ENCODE results near the gene SMIM3. TPM values are rescaled to one million over a fixed set of nuclear protein-coding genes. Genes with fewer than 3 reads are reported as not detected.
"Not testable (repeated sequence)": the region's sequence is repeated elsewhere in the genome, so short reads cannot be mapped to it uniquely, and the experiment has no call there.

The SMIM3 gene
- total and polyA plus RNA-seq, 2 of the 8 experiments (the other 6 are each of a cell fraction or from before 2014, with no cell fraction given), result 10.4 to 15.7 TPM

- not testable (repeated sequence) for H2BK15ac ChIP-seq (ENCODE audit: low read length)
- 83% methylated on average over 3 of the region's 3 CpGs; no CpG with 5 or more reads in 1 of the 2 experiments for WGBS, 2 experiments (ENCODE audit: extremely low coverage in 1 of 2, insufficient coverage in 1 of 2, insufficient read length in 1 of 2, insufficient replicate concordance in 2 of 2, low coverage in 1 of 2, low lambda C conversion rate in 2 of 2, missing lambda C conversion rate in 1 of 2)
Observed at GRCh38 chr5:150846308-150846653, 67.7 kb downstream of the SMIM3 start, which contains the start of gene IRGM. TSS of gene IRGM (plus strand) at chr5:150846521. CDS start at chr5:150848124, 1,603 bp downstream.

More at GRCh38 chr5:150846308-150846653, 67.7 kb downstream of the SMIM3 start, which contains the start of gene IRGM:
- H3K23me2 ChIP-seq (ENCODE audit: low read depth, low read length); H2BK12ac ChIP-seq (ENCODE audit: low read depth, low read length); H3K4me3 ChIP-seq (ENCODE audit: extremely low read depth in 1 of 4, insufficient read depth in 2 of 4, low read depth in 3 of 4, low read length in 4 of 4); H2BK5ac ChIP-seq (ENCODE audit: low read depth, low read length); H4K5ac ChIP-seq (ENCODE audit: insufficient read length, low read depth, low read length); H3K4me2 ChIP-seq (ENCODE audit: insufficient read depth in 1 of 2, low read depth in 2 of 2, low read length in 2 of 2); FAIRE-seq; H2AK5ac ChIP-seq (ENCODE audit: low read depth, low read length); H3K79me2 ChIP-seq (ENCODE audit: control insufficient read depth in 1 of 2, insufficient read depth in 2 of 2, low read length in 2 of 2); H3K56ac ChIP-seq (replicated peaks; ENCODE audit: insufficient read length, low read depth, low read length); H3K27ac ChIP-seq (ENCODE audit: low read depth, low read length); H3K18ac ChIP-seq (ENCODE audit: extremely low read depth, low read length); DNase-seq (ENCODE audit: low read depth in 1 of 2, low spot score in 2 of 2); H4K8ac ChIP-seq (ENCODE audit: extremely low read depth, insufficient read depth, low read length); H2BK120ac ChIP-seq (replicated peaks; ENCODE audit: low read depth, low read length); H2BK20ac ChIP-seq (ENCODE audit: low read length); H3K14ac ChIP-seq (ENCODE audit: insufficient read length); H3K36me3 ChIP-seq (ENCODE audit: control insufficient read depth in 2 of 4, insufficient read depth in 4 of 4, low read length in 3 of 4); H3K4me1 ChIP-seq (replicated peaks in 1 of 4; ENCODE audit: control insufficient read depth in 3 of 4, insufficient read depth in 4 of 4, low read length in 3 of 4); H3K23ac ChIP-seq (ENCODE audit: insufficient read length); H3K79me1 ChIP-seq (ENCODE audit: low read depth, low read length); H3K27me3 ChIP-seq (replicated peaks in 1 of 4; ENCODE audit: control insufficient read depth in 3 of 4, extremely low read depth in 1 of 4, insufficient read depth in 3 of 4, low read length in 3 of 4); H4K91ac ChIP-seq (replicated peaks; ENCODE audit: insufficient read length, low read length); H3K9me3 ChIP-seq (ENCODE audit: insufficient read depth in 2 of 2, low read depth in 1 of 2, low read length in 1 of 2); H3K9ac ChIP-seq (replicated peaks in 1 of 4; ENCODE audit: extremely low read depth in 1 of 4, low read depth in 3 of 4, low read length in 3 of 4); H4K20me1 ChIP-seq (replicated peaks in 1 of 2; ENCODE audit: control insufficient read depth in 1 of 2, insufficient read depth in 2 of 2, low read length in 2 of 2); H3K4ac ChIP-seq (replicated peaks; ENCODE audit: insufficient read length, low read depth, low read length): not testable (repeated sequence)
- H2AFZ ChIP-seq (ENCODE audit: low read length), result peak within 1 kb of the TSS; percentile 81
- ChIA-PET CTCF (ENCODE audit: partially characterized antibody) (interaction anchor here (0.6 to 4.6 kb wide), 34 partner anchors 10 to 553 kb away, joined by 3 to 88 read pairs (median 4); partner anchors contain the start of genes RBM22 and SMIM3), POLR2A (ENCODE audit: partially characterized antibody) (interaction anchor here (0.6 to 2.7 kb wide), 3 partner anchors 88 to 262 kb away, joined by 5 to 7 read pairs (median 7); partner anchors contain the start of genes DCTN4 and RBM22)

Other genes starting within 250 kb of the SMIM3 start
- 1.9 and 2.3 TPM in 2 replicates for gene SYNPO, start 138.1 kb upstream of the SMIM3 start, total RNA-seq (2021; fragmentation: NEBNext Ultra II Directional; extraction: Animal tissue kit (Norgen Biotek cat#: 25700))
- 2.2 and 2.3 TPM in 2 replicates for gene SYNPO, start 138.1 kb upstream of the SMIM3 start, polyA plus RNA-seq (2011; rRNA removed)
- gene MYOZ3, start 117.5 kb upstream of the SMIM3 start, total RNA-seq (2021; fragmentation: NEBNext Ultra II Directional; extraction: Animal tissue kit (Norgen Biotek cat#: 25700)), result 19.1 and 19.4 TPM in 2 replicates
- gene MYOZ3, start 117.5 kb upstream of the SMIM3 start, polyA plus RNA-seq (2011; rRNA removed), result 9.6 and 12.4 TPM in 2 replicates
- gene RBM22, start 77.7 kb upstream of the SMIM3 start, total RNA-seq (2021; fragmentation: NEBNext Ultra II Directional; extraction: Animal tissue kit (Norgen Biotek cat#: 25700)), result 33.9 and 34.0 TPM in 2 replicates
- 20.8 TPM in 2 replicates for gene RBM22, start 77.7 kb upstream of the SMIM3 start, polyA plus RNA-seq (2011; rRNA removed)
- 42.5 and 42.7 TPM in 2 replicates for gene DCTN4, start 19.7 kb upstream of the SMIM3 start, total RNA-seq (2021; fragmentation: NEBNext Ultra II Directional; extraction: Animal tissue kit (Norgen Biotek cat#: 25700))
- gene DCTN4, start 19.7 kb upstream of the SMIM3 start, polyA plus RNA-seq (2011; rRNA removed), result 17.3 and 20.5 TPM in 2 replicates
- gene IRGM, start 67.8 kb downstream of the SMIM3 start, total RNA-seq (2021; fragmentation: NEBNext Ultra II Directional; extraction: Animal tissue kit (Norgen Biotek cat#: 25700)), result not detected in 2 replicates
- gene IRGM, start 67.8 kb downstream of the SMIM3 start, polyA plus RNA-seq (2011; rRNA removed), result 0.11 TPM in 2 replicates
- gene ZNF300, start 126.2 kb downstream of the SMIM3 start, total RNA-seq (2021; fragmentation: NEBNext Ultra II Directional; extraction: Animal tissue kit (Norgen Biotek cat#: 25700)), result 15.2 and 15.8 TPM in 2 replicates
- gene ZNF300, start 126.2 kb downstream of the SMIM3 start, polyA plus RNA-seq (2011; rRNA removed), result 4.1 and 6.7 TPM in 2 replicates
- 26.4 and 27.8 TPM in 2 replicates for gene GPX3, start 241.8 kb downstream of the SMIM3 start, total RNA-seq (2021; fragmentation: NEBNext Ultra II Directional; extraction: Animal tissue kit (Norgen Biotek cat#: 25700))
- 61.8 and 77.9 TPM in 2 replicates for gene GPX3, start 241.8 kb downstream of the SMIM3 start, polyA plus RNA-seq (2011; rRNA removed)